ENCODE data around the gene TSPAN18.

The TSPAN18 gene

GRCh38 chr11:44828296-44828695 lies 101.5 kb downstream of the TSPAN18 start:
- no peak for DNase-seq

GRCh38 chr11:44829838-44830237 lies 103.1 kb downstream of the TSPAN18 start:
- no peak for DNase-seq

GRCh38 chr11:44831605-44832394 lies 105.0 kb downstream of the TSPAN18 start:
- DNase-seq = no peak

- no peak for DNase-seq
Observed at GRCh38 chr11:44832452-44832851, 105.7 kb downstream of the TSPAN18 start.

GRCh38 chr11:44833221-44833876 lies 106.6 kb downstream of the TSPAN18 start:
- no peak for DNase-seq

GRCh38 chr11:44833877-44834452 lies 107.2 kb downstream of the TSPAN18 start:
- DNase-seq = no peak

- no peak for DNase-seq
Observed at GRCh38 chr11:44834846-44835245, 108.1 kb downstream of the TSPAN18 start.

- DNase-seq = no peak
Observed at GRCh38 chr11:44835296-44835695, 108.5 kb downstream of the TSPAN18 start.

GRCh38 chr11:44835938-44836337 lies 109.2 kb downstream of the TSPAN18 start:
- DNase-seq = no peak

GRCh38 chr11:44837661-44838060 lies 110.9 kb downstream of the TSPAN18 start:
- no peak for DNase-seq

- DNase-seq = no peak
Observed at GRCh38 chr11:44839458-44840084, 112.8 kb downstream of the TSPAN18 start.

GRCh38 chr11:44840085-44840478 lies 113.3 kb downstream of the TSPAN18 start:
- DNase-seq = no peak

- DNase-seq = no peak
Observed at GRCh38 chr11:44840521-44841251, 113.9 kb downstream of the TSPAN18 start.

- no peak for DNase-seq
Observed at GRCh38 chr11:44842220-44842619, 115.5 kb downstream of the TSPAN18 start.

GRCh38 chr11:44846852-44847251 lies 120.1 kb downstream of the TSPAN18 start:
- no peak for DNase-seq

- no peak for DNase-seq
Observed at GRCh38 chr11:44847316-44847715, 120.6 kb downstream of the TSPAN18 start.

- DNase-seq = no peak
Observed at GRCh38 chr11:44848203-44848962, 121.6 kb downstream of the TSPAN18 start.

GRCh38 chr11:44848963-44849350 lies 122.2 kb downstream of the TSPAN18 start:
- DNase-seq = no peak

- no peak for DNase-seq
Observed at GRCh38 chr11:44849424-44849823, 122.7 kb downstream of the TSPAN18 start.

GRCh38 chr11:44849922-44850321 lies 123.2 kb downstream of the TSPAN18 start:
- no peak for DNase-seq

GRCh38 chr11:44851496-44851895 lies 124.7 kb downstream of the TSPAN18 start:
- DNase-seq = no peak

GRCh38 chr11:44852159-44852747 lies 125.5 kb downstream of the TSPAN18 start:
- DNase-seq = no peak

Measured in NCI-H1105 treated with DMSO at 0.1 percent for 48 hours (cell line).